ENCODE results near the gene NUP153. TPM values are rescaled to one million over a fixed set of nuclear protein-coding genes. Genes with fewer than 3 reads are reported as not detected.
A peak's percentile ranks its signal among the peaks of the same experiment; 100 is the strongest.

Gene NUP153
- total RNA-seq, 1 donor from 2014 or later = 74.6 TPM

GRCh38 chr6:17599877-17600526, 106.7 kb downstream of the NUP153 start, which contains the start of gene FAM8A1:
Gene FAM8A1 (plus strand): TSS chr6:17600302. CDS start chr6:17600410, 108 bp downstream.
- H3K9me3 Mint-ChIP-seq = no peaks in the 10 kb centered on the region
- peak; percentile 60 for TF ChIP-seq CTCF (conservative IDR thresholded peaks at IDR 0.05)
- H3K36me3 Mint-ChIP-seq (ENCODE audit: low read depth) = no peaks in the 10 kb centered on the region
- peaks cover 10% of the 10 kb centered on the region for H3K4me1 Mint-ChIP-seq
- H3K27ac Mint-ChIP-seq (ENCODE audit: unreplicated experiment) = no peak within 1 kb of the TSS
- H3K4me3 Mint-ChIP-seq = peak within 1 kb of the TSS; percentile 87
- no peaks in the 10 kb centered on the region for H3K27me3 Mint-ChIP-seq (ENCODE audit: low read depth)
- DNase-seq (ENCODE audit: low read depth, low spot score) = peak; percentile 87

- no peak overlapping the region for H3K27ac Mint-ChIP-seq (ENCODE audit: unreplicated experiment)
- no peak overlapping the region for H3K4me3 Mint-ChIP-seq
- DNase-seq (ENCODE audit: low read depth, low spot score) = no peak
- H3K36me3 Mint-ChIP-seq (ENCODE audit: low read depth) = no peaks in the 10 kb centered on the region
- no peak for TF ChIP-seq CTCF (conservative IDR thresholded peaks at IDR 0.05)
- H3K9me3 Mint-ChIP-seq = no peaks in the 10 kb centered on the region
- H3K27me3 Mint-ChIP-seq (ENCODE audit: low read depth) = no peaks in the 10 kb centered on the region
- peaks cover 4% of the 10 kb centered on the region for H3K4me1 Mint-ChIP-seq
These were observed 110.6 kb downstream of the NUP153 start for GRCh38 chr6:17596085-17596484.

GRCh38 chr6:17593246-17593645, 113.5 kb downstream of the NUP153 start:
- Mint-ChIP-seq H3K27ac (ENCODE audit: unreplicated experiment) (no peak overlapping the region), H3K36me3 (ENCODE audit: low read depth) (no peaks in the 10 kb centered on the region), H3K27me3 (ENCODE audit: low read depth) (no peaks in the 10 kb centered on the region), H3K4me3 (no peak overlapping the region), H3K4me1 (no peaks in the 10 kb centered on the region), H3K9me3 (no peaks in the 10 kb centered on the region)
- no peak for TF ChIP-seq CTCF (conservative IDR thresholded peaks at IDR 0.05)
- DNase-seq (ENCODE audit: low read depth, low spot score) = no peak

GRCh38 chr6:17591287-17591686, 115.4 kb downstream of the NUP153 start:
- H3K36me3 Mint-ChIP-seq (ENCODE audit: low read depth) = no peaks in the 10 kb centered on the region
- no peak overlapping the region for H3K27ac Mint-ChIP-seq (ENCODE audit: unreplicated experiment)
- no peaks in the 10 kb centered on the region for H3K4me1 Mint-ChIP-seq
- no peaks in the 10 kb centered on the region for H3K9me3 Mint-ChIP-seq
- H3K4me3 Mint-ChIP-seq = no peak overlapping the region
- DNase-seq (ENCODE audit: low read depth, low spot score) = no peak
- TF ChIP-seq CTCF (conservative IDR thresholded peaks at IDR 0.05) = no peak
- no peaks in the 10 kb centered on the region for H3K27me3 Mint-ChIP-seq (ENCODE audit: low read depth)

GRCh38 chr6:17589406-17590096, 117.2 kb downstream of the NUP153 start:
- no peaks in the 10 kb centered on the region for H3K4me1 Mint-ChIP-seq
- no peak for DNase-seq (ENCODE audit: low read depth, low spot score)
- H3K9me3 Mint-ChIP-seq = no peaks in the 10 kb centered on the region
- H3K36me3 Mint-ChIP-seq (ENCODE audit: low read depth) = no peaks in the 10 kb centered on the region
- TF ChIP-seq CTCF (conservative IDR thresholded peaks at IDR 0.05) = no peak
- H3K4me3 Mint-ChIP-seq = no peak overlapping the region
- no peaks in the 10 kb centered on the region for H3K27me3 Mint-ChIP-seq (ENCODE audit: low read depth)
- no peak overlapping the region for H3K27ac Mint-ChIP-seq (ENCODE audit: unreplicated experiment)
